ENCODE data around the gene VPS13C.
"Not testable (repeated sequence)": the region's sequence is repeated elsewhere in the genome, so short reads cannot be mapped to it uniquely, and the experiment has no call there.

VPS13C gene

GRCh38 chr15:62035256-62035924 lies 24.9 kb downstream of the VPS13C start:
- DNase-seq (ENCODE audit: low read depth), result no peak

GRCh38 chr15:62027916-62028315 lies 32.3 kb downstream of the VPS13C start:
- DNase-seq (ENCODE audit: low read depth), result no peak

GRCh38 chr15:62027263-62027565 lies 33.0 kb downstream of the VPS13C start:
- DNase-seq (ENCODE audit: low read depth), result no peak

- no peak for DNase-seq (ENCODE audit: low read depth)
These were observed 33.6 kb downstream of the VPS13C start for GRCh38 chr15:62026487-62027262.

GRCh38 chr15:62021991-62022600 lies 38.2 kb downstream of the VPS13C start:
- no peak for DNase-seq (ENCODE audit: low read depth)

- no peak for DNase-seq (ENCODE audit: low read depth)
These were observed 39.6 kb downstream of the VPS13C start for GRCh38 chr15:62020576-62021160.

- not testable (repeated sequence) for DNase-seq (ENCODE audit: low read depth)
These were observed 54.9 kb downstream of the VPS13C start for GRCh38 chr15:62005354-62005753.

GRCh38 chr15:61997786-61998185 lies 62.5 kb downstream of the VPS13C start:
- no peak for DNase-seq (ENCODE audit: low read depth)

GRCh38 chr15:61996056-61996635 lies 64.1 kb downstream of the VPS13C start:
- no peak for DNase-seq (ENCODE audit: low read depth)

GRCh38 chr15:61994216-61994615 lies 66.0 kb downstream of the VPS13C start:
- no peak for DNase-seq (ENCODE audit: low read depth)

GRCh38 chr15:61992518-61992917 lies 67.7 kb downstream of the VPS13C start:
- no peak for DNase-seq (ENCODE audit: low read depth)

- no peak for DNase-seq (ENCODE audit: low read depth)
These were observed 70.6 kb downstream of the VPS13C start for GRCh38 chr15:61989667-61990066.

GRCh38 chr15:61987824-61988223 lies 72.4 kb downstream of the VPS13C start:
- DNase-seq (ENCODE audit: low read depth), result no peak

- no peak for DNase-seq (ENCODE audit: low read depth)
These were observed 77.2 kb downstream of the VPS13C start for GRCh38 chr15:61983081-61983480.

- no peak for DNase-seq (ENCODE audit: low read depth)
These were observed 82.0 kb downstream of the VPS13C start for GRCh38 chr15:61978225-61978624.

GRCh38 chr15:61974759-61975158 lies 85.5 kb downstream of the VPS13C start:
- no peak for DNase-seq (ENCODE audit: low read depth)

GRCh38 chr15:61974118-61974517 lies 86.1 kb downstream of the VPS13C start:
- no peak for DNase-seq (ENCODE audit: low read depth)

- no peak for DNase-seq (ENCODE audit: low read depth)
These were observed 108.3 kb downstream of the VPS13C start for GRCh38 chr15:61951949-61952348.

- no peak for DNase-seq (ENCODE audit: low read depth)
These were observed 113.5 kb downstream of the VPS13C start for GRCh38 chr15:61946778-61947177.

GRCh38 chr15:61943992-61944391 lies 116.3 kb downstream of the VPS13C start:
- no peak for DNase-seq (ENCODE audit: low read depth)

GRCh38 chr15:61938249-61938648 lies 122.0 kb downstream of the VPS13C start:
- no peak for DNase-seq (ENCODE audit: low read depth)

GRCh38 chr15:61936528-61937195 lies 123.6 kb downstream of the VPS13C start:
- DNase-seq (ENCODE audit: low read depth), result no peak
